ENCODE measurements around the gene NDUFV2. TPM values are rescaled to one million over a fixed set of nuclear protein-coding genes. Genes with fewer than 3 reads are reported as not detected.
"Not testable (repeated sequence)": the region's sequence is repeated elsewhere in the genome, so short reads cannot be mapped to it uniquely, and the experiment has no call there.

The NDUFV2 gene
- total RNA-seq, 4 donors from 2014 or later, result 136 to 230 (median 176) TPM

DNA sequence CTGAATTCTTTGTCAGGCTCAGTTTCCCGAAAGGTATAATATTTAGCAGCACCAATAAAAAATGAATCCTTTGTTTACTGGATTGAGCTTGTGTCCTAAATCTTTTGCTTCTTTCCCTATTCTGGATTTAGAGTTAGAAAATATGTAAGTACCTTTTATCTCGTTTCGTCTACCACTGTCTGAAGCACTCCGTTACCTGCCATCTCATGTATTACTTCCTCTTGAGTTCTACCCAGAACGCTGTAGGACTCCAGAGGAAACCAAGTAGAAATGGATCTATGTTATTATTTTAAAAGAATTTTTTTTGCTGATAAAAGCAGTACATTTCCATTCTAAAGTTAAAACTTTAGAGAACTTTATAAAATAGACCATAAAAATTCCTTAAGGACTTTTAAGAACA, 47.6 kb downstream of the NDUFV2 start:
- Histone ChIP-seq H3K4me3 (no peak overlapping the region), H3K36me3 (no peaks in the 10 kb centered on the region), H3K9me3 (no peaks in the 10 kb centered on the region), H3K27ac (peak overlapping the region in 2 of 4 donors; percentile 34 to 37), H3K27me3 (no peaks in the 10 kb centered on the region), H3K4me1 (peaks cover 40 to 100% (median 44%) of the 10 kb centered on the region in 3 donors)
- TF ChIP-seq POLR2AphosphoS5 (IDR thresholded peaks at IDR 0.05) (no peak), EP300 (IDR thresholded peaks at IDR 0.05) (no peak), POLR2A (IDR thresholded peaks at IDR 0.05) (no peak)
- TF ChIP-seq, protein P1, sequence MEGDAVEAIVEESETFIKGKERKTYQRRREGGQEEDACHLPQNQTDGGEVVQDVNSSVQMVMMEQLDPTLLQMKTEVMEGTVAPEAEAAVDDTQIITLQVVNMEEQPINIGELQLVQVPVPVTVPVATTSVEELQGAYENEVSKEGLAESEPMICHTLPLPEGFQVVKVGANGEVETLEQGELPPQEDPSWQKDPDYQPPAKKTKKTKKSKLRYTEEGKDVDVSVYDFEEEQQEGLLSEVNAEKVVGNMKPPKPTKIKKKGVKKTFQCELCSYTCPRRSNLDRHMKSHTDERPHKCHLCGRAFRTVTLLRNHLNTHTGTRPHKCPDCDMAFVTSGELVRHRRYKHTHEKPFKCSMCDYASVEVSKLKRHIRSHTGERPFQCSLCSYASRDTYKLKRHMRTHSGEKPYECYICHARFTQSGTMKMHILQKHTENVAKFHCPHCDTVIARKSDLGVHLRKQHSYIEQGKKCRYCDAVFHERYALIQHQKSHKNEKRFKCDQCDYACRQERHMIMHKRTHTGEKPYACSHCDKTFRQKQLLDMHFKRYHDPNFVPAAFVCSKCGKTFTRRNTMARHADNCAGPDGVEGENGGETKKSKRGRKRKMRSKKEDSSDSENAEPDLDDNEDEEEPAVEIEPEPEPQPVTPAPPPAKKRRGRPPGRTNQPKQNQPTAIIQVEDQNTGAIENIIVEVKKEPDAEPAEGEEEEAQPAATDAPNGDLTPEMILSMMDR (IDR thresholded peaks at IDR 0.05), result no peak
- WGBS, 2 donors (ENCODE audit: low coverage in 1 of 2), result 35 to 59% methylated on average over 5 of the region's 5 CpGs
- no peak for ATAC-seq

DNA sequence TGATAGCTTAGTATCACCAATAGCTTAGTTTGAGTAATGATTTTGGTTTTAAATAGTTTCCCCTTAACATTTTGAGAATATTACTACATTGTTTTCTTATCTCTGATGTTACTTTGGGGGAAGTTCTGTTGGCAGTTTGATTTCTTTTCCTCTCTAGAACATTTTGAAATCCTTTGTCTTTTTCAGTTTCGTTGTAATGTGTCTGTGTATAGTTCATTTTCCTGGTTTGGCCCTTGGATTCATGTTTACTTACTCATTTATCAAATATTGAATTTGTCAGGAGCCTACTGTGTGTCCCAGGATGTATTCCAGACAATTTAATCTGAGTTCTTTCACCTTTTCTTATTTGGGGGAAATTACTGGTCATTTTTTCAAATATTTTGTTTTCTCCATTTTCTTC, 50.8 kb downstream of the NDUFV2 start:
- no peak overlapping the region for H3K27ac ChIP-seq
- H3K4me1 ChIP-seq, result peaks cover 17 to 84% (median 20%) of the 10 kb centered on the region in 3 donors

DNA sequence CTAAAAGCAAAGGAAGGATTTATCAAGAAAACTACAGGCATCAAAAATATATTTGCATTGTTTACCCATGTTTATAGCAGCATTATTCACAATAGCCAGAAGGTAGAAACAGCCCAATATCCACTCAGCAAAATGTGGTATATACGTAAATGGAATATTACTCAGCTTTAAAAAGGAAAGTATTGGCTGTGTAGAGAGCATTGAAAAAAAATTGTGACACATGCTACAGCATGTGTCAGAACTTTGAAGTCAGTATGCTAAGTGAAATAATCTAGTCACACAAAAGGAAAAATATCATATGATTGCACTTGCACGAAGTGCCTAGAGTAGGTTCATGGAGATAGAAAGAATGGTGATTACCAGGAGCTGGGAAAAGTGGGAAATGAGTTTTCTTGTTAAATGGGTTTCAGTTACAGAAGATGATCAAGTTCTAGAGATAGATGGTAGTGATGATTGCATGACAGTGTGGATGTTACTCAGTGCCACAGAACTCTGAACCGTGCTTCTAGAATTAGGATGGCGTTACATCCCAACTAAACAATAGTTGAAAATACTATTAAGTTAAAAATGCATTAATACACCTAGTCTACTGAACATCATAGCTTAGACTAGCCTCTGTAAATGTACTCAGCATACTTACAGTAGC, 54.2 kb downstream of the NDUFV2 start:
- Histone ChIP-seq H3K36me3 (no peaks in the 10 kb centered on the region), H3K4me1 (peaks cover 9 to 74% (median 9%) of the 10 kb centered on the region in 3 donors), H3K27ac (no peak overlapping the region), H3K27me3 (no peaks in the 10 kb centered on the region), H3K9me3 (no peaks in the 10 kb centered on the region), H3K4me3 (no peak overlapping the region)
- TF ChIP-seq POLR2A (IDR thresholded peaks at IDR 0.05) (no peak), POLR2AphosphoS5 (IDR thresholded peaks at IDR 0.05) (no peak), EP300 (IDR thresholded peaks at IDR 0.05) (no peak)
- TF ChIP-seq, protein P1 (IDR thresholded peaks at IDR 0.05), result no peak
- 100% methylated on average over 4 of the region's 4 CpGs for WGBS, 2 donors (ENCODE audit: low coverage in 1 of 2)
- no peak for ATAC-seq

More for the DNA sequence above, 50.8 kb downstream of the NDUFV2 start:
- no peak for ATAC-seq
- H3K4me3 ChIP-seq, result no peak overlapping the region
- WGBS, 2 donors (ENCODE audit: low coverage in 1 of 2), result 33 to 50% methylated on average over 1 of the region's 1 CpG
- TF ChIP-seq EP300 (IDR thresholded peaks at IDR 0.05) (no peak), POLR2A (IDR thresholded peaks at IDR 0.05) (no peak), POLR2AphosphoS5 (IDR thresholded peaks at IDR 0.05) (no peak)
- TF ChIP-seq, protein P1 (IDR thresholded peaks at IDR 0.05), result no peak
- H3K36me3 ChIP-seq, result no peaks in the 10 kb centered on the region
- H3K9me3 ChIP-seq, result no peaks in the 10 kb centered on the region
- no peaks in the 10 kb centered on the region for H3K27me3 ChIP-seq

DNA sequence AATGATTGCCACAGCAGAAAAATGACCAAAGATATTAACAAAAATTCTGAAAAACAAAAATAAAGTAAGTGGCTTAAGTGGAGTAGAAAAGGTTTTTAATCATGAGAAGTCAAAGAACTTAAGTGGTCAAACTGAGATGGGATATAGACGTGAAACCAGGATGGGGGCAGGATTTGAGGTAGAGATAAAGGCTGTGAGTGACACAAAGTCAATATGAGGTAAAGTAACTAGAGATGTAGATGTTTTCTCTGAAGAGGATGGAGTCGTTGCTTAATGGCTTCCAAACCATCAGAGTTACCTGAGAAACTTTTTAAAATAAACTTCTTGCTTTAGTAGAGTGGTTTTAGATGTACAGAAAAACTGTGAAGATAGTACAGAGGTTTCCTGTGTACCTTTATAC, 55.3 kb downstream of the NDUFV2 start:
- H3K4me3 ChIP-seq, result no peak overlapping the region
- H3K9me3 ChIP-seq, result no peaks in the 10 kb centered on the region
- no peak overlapping the region for H3K27ac ChIP-seq
- ATAC-seq, result no peak
- no peak for TF ChIP-seq POLR2AphosphoS5 (IDR thresholded peaks at IDR 0.05)
- TF ChIP-seq POLR2A (IDR thresholded peaks at IDR 0.05), result no peak
- TF ChIP-seq, protein P1 (IDR thresholded peaks at IDR 0.05), result no peak
- TF ChIP-seq EP300 (IDR thresholded peaks at IDR 0.05), result no peak
- H3K4me1 ChIP-seq, result peaks cover 5 to 63% (median 9%) of the 10 kb centered on the region in 3 donors
- 53 to 55% methylated on average over 2 of the region's 2 CpGs for WGBS, 2 donors (ENCODE audit: low coverage in 1 of 2)
- H3K36me3 ChIP-seq, result no peaks in the 10 kb centered on the region
- H3K27me3 ChIP-seq, result no peaks in the 10 kb centered on the region

DNA sequence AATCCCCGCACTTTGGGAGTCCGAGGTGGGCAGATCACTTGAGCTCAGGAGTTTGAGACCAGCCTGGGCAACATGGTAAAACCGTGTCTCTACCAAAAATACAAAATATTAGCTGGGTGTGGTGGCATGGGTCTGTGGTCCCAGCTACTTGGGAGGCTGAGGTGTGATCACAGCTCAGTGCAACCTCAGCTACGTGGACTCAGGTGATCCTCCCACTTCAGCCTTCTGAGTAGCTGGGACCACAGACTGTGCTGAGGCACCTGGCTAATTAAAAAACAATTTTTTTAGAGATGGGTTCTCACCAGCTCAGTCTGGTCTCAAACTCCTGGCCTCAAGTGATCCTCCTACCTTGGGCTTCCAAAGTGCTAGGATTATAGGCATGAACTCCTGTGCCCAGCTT, 57.5 kb downstream of the NDUFV2 start:
- 90% methylated on average over 2 of the region's 4 CpGs; no CpG with 5 or more reads in 1 of the 2 donors for WGBS, 2 donors (ENCODE audit: low coverage in 1 of 2)
- no peak overlapping the region for H3K27ac ChIP-seq
- H3K4me1 ChIP-seq, result peaks cover 0 to 41% (median 3%) of the 10 kb centered on the region in 3 donors
- no peaks in the 10 kb centered on the region for H3K36me3 ChIP-seq
- no peaks in the 10 kb centered on the region for H3K27me3 ChIP-seq
- TF ChIP-seq, protein P1 (IDR thresholded peaks at IDR 0.05), result no peak
- ATAC-seq, result no peak
- peaks cover 0 to 9% (median 0%) of the 10 kb centered on the region in 3 donors for H3K9me3 ChIP-seq
- H3K4me3 ChIP-seq, result no peak overlapping the region

DNA sequence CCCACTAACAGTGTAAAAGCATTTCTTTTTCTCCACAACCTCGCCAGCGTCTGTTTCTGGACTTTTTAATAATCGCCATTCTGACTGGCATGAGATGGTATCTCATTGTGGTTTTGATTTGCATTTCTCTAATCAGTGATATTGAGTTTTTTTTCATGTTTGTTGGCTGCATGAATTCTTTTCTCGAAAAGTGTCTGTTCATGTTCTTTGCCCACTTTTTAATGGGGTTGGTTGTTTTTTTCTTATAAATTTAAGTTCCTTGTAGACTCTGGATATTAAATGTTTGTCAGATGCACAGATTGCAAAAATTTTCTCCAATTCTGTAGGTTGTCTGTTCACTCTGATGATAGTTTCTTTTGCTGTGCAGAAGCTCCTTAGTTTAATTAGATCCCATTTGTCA, 60.2 kb downstream of the NDUFV2 start:
- H3K4me1 ChIP-seq, result peaks cover 0 to 31% (median 3%) of the 10 kb centered on the region in 3 donors
- H3K27ac ChIP-seq, H3K27me3 ChIP-seq, H3K36me3 ChIP-seq, ATAC-seq, H3K9me3 ChIP-seq, H3K4me3 ChIP-seq: not testable (repeated sequence)
- WGBS, 2 donors (ENCODE audit: low coverage in 1 of 2), result 87 to 92% methylated on average over 3 to 4 of the region's 4 CpGs

DNA sequence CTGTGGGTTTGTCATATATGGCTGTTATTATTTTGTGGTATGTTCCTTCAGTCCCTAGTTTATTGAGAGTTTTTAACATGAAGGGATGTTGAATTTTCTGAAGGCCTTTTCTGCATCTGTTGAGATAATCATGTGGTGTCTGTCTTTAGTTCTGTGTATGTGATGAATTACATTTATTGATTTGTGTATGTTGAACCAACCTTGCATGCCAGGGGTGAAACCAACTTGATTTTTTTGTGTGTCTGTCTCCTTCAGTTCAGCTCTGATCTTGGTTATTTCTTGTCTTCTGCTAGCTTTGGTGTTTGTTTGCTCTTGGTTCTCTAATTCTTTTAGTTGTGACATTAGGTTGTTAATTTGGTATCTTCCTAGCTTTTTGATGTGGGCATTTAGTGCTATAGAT, 61.6 kb downstream of the NDUFV2 start:
- ATAC-seq, H3K36me3 ChIP-seq, H3K4me3 ChIP-seq, H3K27me3 ChIP-seq, H3K9me3 ChIP-seq, H3K27ac ChIP-seq: not testable (repeated sequence)
- peaks cover 0 to 16% (median 3%) of the 10 kb centered on the region in 3 donors for H3K4me1 ChIP-seq

DNA sequence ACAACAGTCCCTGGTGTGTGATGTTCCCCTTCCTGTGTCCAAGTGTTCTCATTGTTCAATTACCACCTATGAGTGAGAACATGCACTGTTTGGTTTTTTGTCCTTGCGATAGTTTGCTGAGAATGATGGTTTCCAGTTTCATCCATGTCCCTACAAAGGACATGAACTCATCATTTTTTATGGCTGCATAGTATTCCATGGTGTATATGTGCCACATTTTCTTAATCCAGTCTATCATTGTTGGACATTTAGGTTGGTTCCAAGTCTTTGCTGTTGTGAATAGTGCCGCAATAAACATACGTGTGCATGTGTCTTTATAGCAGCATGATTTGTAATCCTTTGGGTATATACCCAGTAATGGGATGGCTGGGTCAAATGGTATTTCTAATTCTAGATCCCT, 63.4 kb downstream of the NDUFV2 start:
- not testable (repeated sequence) for H3K4me3 ChIP-seq, ATAC-seq, H3K9me3 ChIP-seq, H3K4me1 ChIP-seq, H3K27ac ChIP-seq, H3K27me3 ChIP-seq, H3K36me3 ChIP-seq
- no CpG with 5 or more reads among the region's 3 CpGs for WGBS, 2 donors (ENCODE audit: low coverage in 1 of 2)
